Measurements from ENCODE around the gene BRWD1.
"Not testable (repeated sequence)": the region's sequence is repeated elsewhere in the genome, so short reads cannot be mapped to it uniquely, and the experiment has no call there.

The BRWD1 gene

DNA sequence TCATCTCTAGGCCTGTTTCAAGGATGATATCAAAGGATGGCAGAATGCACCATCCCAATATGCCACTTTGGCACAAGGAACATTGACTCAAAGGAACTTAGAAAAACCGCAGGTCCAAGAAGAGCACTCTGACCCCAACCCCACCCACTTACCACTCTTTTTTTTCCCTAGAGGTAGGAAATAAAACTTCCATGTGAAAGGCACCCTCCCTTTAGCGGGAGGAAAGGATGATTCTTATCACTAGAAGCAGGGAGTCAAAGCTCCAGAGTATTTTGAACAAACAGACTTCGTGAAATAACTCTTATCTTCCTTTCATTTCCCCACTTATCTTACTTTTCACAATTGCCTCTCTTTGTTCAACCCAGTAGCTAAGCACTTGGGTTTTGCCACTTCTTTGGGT, 152.4 kb downstream of the BRWD1 start:
- no peak for DNase-seq

DNA sequence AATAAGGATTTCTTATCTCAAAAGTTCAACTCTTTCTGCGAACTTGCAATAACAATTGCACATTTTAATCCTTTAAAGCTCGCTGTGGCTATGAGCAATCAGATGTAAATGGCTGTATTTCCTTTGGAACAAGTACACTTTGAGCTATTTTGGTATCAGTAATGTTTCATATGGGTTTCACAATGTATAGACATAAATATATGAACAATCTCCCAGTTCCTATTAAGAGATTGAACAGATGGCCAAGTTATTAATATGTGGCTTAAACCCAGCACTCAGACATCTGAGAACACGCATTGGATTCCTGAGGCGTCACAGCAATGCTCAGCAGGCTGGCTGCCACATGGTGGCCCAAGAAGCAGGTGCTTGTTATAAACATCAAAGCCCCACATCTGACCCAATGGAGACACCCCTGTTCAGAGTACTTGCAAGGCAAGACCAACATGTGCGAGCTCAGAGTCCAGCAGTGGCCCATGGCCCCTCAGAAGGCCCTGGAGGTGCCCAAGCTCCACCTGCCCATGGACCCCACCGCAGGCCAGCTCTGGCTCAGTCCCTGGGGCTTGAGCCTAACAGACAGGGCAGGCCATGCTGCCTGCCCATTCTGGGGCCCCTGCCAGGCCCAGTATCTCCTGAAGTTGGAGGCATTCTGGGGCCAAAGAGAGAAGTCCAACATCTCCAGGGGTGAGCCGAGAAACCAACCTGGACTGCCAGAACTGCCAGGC, 153.9 kb downstream of the BRWD1 start:
- no peak for DNase-seq

DNA sequence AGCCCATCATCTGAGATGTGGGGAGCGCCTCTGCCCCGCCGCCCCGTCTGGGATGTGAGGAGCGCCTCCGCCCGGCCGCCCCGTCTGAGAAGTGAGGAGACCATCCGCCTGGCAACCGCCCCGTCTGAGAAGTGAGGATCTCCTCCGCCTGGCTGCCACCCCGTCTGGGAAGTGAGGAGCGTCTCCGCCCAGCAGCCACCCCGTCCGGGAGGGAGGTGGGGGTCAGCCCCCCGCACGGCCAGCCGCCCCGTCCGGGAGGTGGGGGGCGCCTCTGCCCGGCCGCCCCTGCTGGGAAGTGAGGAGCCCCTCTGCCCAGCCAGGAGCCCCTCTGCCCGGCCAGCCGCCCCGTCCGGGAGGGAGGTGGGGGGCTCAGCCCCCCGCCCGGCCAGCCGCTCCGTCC, 156.2 kb downstream of the BRWD1 start:
- not testable (repeated sequence) for DNase-seq

DNA sequence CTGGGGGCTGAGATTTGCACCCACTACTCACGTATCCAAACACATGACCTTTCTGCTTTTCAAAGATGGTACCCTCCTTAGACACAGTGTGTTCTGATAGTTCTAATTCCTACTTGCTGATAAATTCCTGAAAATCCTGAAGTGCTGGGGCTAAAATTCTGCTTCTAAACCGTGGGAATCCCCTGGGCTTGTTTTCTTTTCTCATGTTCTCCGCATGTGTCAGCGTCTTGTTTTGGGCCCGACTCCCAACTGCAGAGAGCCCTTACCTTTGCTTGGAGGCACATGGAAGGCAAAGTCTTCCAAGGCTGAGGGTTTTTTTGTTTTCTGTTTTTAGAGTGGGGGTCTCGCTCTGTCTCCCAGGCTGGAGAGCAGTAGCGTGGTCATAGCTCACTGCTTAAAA, 157.4 kb downstream of the BRWD1 start:
- DNase-seq = no peak

DNA sequence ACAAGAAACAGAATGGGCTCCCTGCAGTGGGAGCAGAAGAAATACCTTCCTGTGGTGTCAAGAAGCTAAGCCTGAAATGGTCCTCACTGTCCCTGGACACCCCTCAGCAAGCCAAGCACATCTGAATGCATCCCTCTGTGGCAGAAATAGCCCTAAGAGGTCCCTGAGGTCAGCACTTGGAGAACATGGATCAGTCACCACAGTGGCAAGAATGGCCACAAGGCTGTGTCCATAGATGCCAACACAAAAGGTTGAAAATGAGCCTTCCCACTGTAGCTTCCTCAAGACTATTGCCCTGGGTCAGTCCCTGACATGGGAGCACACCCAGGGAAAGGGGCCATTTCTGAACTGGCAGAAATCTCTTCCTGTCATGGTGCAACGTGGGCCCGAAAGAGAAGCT, 157.9 kb downstream of the BRWD1 start:
- no peak for DNase-seq

DNA sequence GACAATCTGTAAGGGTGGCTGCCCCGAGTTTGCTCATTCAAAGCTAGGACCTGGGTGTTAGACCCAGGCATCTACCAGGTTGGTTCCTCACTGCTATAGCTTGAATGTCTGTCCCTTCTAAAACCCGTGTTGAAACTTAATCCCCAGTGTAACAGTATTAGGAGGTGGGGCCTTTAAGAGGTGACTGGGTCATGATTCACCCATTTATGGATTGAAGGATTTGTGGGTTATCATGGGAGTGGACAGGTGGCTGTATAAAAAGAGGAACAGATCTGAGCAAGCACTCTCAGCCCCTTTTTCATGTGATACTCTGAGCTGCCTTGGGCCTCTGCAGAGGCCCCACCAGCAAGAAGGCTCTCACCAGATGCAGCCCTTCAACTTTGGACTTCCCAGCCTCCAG, 159.6 kb downstream of the BRWD1 start:
- no peak for DNase-seq

DNA sequence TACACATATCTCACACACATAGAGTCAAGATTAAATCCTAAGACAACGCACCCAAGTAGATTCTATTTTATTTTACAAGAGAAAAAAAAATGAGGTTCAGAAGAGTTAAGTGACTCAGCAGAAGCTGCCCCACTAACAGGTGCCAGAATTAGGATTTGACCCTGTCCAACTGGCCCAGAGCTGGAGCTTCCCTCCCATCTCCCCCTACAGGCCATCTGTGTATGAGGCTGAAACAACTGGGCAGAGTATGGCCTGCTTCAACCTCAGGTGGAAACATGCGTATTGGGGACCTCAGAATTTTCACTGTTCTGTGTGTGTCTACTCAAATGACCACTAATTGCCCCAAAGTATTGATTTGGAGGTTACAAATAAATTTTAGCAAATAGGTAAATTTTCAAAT, 160.1 kb downstream of the BRWD1 start:
- no peak for DNase-seq

DNA sequence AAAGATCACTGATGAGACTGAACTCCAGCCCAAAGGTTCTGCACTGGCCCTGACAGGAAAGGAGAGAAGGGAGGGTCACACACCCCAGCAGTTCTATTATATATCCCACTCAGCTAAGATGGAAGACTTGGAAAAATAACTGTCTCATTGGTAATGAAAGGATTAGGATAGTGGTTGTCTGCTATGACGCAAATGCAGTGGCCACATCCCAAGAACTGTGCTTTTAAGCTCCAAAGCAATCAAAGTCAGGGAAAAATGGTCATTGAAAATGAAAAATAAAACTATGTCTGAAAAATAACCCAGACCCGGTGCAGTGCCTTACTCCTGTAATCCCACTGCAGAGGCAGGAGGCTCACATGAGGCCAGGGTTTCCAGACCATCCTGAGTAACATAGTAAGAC, 161.2 kb downstream of the BRWD1 start:
- DNase-seq = no peak

DNA sequence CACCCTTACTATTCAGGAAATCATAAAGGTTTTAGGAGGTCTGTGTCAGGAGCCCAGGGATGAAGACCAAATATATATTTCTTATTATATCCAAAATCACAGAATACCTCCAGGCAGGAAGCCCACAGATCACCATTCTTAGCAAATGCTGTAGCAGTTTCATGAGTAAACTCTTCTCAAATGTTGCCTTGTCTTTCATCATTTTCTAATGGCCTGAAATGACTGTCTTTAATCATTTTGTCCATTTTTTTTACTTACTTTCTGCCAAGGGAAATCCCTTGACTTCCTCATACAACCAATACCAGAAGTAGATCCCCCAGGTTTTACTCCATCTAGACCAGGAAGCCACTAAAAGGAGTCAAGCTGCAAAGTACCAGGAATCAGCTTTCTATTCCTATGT, 162.6 kb downstream of the BRWD1 start:
- DNase-seq = no peak

DNA sequence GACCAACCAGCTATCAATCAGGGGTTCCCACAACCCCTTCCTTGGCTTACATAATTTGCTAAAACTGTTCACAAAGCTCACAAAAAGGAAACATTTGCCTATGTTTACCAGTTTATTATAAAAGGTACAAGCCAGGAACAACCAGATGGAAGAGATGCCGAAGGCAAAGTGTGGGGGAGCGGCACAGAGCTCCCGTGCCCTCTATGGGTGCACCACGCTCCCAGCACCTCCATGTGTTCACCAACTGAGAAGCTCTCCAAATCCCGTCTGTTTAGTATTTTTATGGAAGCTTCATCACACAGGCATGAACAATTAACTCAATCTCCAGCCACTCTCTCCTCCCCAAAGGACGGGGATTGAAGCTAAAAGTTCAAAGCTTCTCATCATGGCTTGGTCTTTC, 163.1 kb downstream of the BRWD1 start:
- no peak for DNase-seq

DNA sequence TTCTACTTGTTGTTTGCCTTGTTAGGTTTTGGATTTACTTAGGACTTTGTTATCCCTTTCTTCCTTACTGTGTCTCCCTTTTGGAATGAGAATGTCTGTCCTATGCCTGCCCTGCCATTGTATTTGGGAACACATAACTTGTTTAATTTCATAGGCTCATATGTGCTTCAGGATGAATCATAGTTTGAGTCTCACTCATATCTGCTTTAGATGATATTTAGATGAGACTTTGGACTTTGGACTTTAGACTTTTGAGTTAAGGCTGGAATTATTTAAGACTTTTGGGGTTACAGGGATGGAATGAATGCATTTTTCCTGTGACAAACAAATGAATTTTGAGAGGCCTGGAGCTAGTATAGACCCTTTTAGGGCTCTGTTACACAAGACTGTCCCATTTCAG, 163.6 kb downstream of the BRWD1 start:
- DNase-seq = no peak

DNA sequence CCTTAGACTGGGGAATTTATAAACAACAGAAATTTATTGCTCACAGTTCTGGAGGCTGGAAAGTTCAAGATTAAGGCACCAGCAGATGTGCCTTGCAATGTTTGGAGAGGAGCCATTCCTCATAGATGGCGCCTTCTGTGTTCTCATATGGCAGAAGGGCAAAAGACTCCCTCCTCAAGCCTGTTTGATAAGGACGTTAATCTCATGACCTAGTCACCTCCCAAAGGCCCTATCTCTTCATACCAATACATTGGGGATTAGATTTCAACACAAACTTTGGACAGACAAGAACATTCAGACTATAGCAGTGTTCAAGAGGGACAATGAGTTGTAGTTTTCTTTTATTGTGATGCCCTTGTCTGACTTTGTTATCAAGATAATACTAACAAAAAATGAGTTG, 164.5 kb downstream of the BRWD1 start:
- no peak for DNase-seq

DNA sequence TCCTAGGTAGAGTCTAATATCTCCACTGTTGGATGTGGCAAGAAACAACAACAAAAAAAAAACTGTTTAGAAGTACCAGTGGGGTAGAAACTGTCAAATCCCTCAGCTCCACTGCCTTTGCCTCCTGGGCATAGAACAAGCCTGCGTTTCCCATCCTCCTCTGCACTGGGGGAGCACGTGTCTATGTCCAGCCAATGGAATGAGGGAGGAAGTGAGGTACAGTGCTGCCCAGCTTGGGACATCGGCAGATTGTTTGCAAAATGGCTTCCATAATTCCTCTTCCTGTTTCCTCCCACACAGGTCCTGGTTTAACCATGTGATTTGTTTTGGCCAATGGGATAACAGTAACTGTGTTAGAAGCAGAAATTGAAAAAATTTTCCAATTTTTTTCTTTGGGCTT, 169.2 kb downstream of the BRWD1 start:
- DNase-seq = no peak

DNA sequence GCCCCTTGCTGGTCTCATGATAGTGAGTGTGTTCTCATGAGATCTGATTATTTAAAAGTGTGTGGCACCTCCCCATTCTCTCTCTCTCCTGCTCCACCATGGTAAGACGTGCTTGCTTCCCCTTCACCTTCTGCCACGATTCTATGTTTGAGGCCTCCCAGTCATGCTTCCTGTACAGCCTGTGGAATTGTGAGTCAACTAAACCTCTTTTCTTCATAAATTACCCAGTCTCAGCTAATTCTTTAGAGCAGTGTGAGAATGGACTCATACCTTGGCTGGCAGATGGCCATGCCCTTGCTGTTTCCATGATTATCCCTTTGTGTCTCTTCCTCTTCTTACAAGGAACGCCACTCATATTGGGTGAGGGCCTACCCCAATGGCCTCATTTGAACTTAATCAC, 170.5 kb downstream of the BRWD1 start:
- DNase-seq = no peak

DNA sequence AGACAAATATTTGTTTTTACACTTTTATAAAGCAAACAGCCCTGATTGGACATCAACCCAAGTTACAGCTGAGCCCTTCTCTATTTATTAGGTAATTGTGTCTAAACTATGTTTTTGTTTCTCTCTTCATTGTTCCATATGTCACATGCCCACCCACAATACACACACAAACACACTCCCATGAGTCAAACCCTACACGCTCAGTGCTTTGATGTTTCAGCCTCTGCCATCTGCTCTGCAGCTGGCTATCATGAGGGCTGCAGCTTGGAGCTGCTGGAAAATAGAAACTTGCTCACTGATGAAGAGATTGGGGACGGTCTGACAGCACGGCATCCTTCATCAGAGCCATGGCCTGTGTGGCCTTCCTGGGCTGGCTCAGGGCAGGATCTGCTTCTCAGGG, 171.9 kb downstream of the BRWD1 start:
- DNase-seq = peak; percentile 75

DNA sequence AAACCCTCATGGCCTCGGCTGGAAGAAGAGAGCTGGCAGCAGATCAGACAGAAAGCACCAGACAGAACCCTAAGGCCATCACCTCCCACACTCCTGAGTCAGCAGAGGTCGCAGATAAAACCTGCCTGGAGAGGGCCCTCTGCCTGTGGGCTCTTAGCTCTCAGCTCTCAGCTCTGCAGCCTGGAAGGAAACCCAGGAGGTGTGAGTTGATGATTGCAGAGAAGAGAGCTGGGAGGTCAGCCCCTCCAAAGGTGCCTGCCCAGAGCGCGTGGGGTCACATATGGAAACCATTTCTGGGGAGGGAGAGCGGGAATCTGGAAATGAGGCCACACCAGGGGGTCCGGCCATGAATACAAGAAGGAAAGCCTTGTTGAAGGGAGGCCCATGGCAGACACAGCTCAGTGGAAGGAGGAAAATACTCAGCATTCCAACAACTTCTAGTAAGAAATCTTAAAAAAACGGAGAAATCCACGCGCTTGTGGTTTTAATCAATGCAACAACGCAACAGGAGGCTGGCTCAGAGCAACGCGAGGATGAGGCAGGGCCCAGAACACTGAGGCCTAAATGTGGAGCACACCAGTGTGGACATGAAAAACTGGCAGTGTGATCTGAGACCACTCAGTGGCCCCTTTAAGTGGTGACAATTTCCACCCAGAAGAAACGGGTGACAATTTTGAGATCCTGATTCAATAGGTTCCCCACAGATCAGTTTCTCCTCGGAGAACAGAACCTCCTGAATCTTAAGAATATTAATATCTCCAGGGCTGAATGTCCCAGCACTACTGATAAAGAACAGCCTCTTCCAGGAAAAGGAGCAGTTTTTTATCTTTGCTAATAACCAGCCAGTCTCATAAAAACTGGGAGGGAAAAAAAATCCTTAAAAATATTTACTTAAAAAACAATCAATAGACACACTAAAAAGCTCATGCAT, 175.9 kb downstream of the BRWD1 start:
- no peak for DNase-seq

DNA sequence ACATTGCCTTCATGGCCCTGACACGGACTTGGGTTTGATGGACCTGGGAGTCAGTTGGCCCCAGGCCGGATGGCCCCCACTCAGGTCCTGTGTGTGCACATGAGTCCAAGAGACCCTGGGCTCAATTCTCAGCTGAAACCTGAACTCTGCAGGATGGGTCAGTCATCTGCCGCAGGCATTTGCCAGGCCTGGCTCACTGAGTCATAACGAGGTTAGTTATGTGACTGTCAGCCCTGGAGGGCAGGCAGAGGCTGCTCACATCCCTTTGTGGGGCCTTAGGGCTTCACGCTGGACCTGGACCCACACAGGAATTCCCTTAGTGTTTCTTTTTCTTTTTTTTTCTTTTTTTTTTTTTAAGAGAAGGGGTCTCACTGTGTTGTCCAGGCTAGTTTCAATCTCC, 176.7 kb downstream of the BRWD1 start:
- no peak for DNase-seq

DNA sequence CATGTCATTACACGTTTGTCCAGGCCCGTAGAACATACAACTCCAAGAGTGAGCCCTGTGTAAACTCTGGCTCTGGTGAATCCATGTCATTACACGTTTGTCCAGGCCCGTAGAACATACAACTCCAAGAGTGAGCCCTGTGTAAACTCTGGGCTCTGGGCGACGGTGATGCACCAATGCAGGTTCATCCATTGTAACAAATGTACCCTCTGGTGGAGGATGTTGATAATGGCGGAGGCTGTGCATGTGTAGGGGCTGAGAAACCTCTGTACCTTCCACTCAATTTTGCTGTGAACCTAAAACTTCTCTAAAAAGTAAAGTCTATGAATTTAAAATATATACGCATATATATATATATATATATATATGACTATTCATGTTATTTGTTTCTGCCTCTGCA, 177.3 kb downstream of the BRWD1 start:
- DNase-seq = peak; percentile 47

DNA sequence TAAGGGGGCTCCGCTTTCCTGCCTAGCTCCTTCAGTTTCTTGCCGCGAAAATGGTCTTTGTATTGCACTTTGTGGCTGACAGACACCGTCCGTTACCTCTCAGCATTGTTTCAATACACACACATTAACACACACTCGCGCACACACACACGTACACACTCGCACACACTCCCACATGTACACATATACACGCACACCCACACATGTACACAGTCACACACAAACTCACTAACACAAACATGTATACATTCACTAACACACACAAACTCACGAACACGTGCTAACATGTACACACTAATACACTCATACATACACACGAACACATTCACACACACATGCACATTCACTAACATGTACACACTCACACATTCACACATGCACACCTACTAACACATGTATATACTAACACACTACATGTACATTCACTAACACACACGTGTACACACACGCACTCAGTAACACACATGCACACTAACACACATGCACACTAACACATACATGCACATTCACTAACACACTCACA, 179.1 kb downstream of the BRWD1 start:
- DNase-seq = no peak

All from SHP77 treated with DMSO at 0.1 percent for 48 hours (cell line).